ENCODE data around the gene JMJD1C. TPM values are rescaled to one million over a fixed set of nuclear protein-coding genes. Genes with fewer than 3 reads are reported as not detected.

JMJD1C gene
- total and polyA plus RNA-seq, 3 donors from 2014 or later: 29.7 to 111 (median 94.6) TPM

GRCh38 chr10:63133821-63134557 lies 331.8 kb downstream of the JMJD1C start:
- H3K4me1 ChIP-seq: peaks cover 12% of the 10 kb centered on the region
- peak overlapping the region; percentile 90 to 99 for H3K4me3 ChIP-seq
- H3K9me3 ChIP-seq: no peaks in the 10 kb centered on the region
- intact Hi-C loops (cut with DNase I; ENCODE audit: low total_unique reads): loop anchor here (10.0 kb wide), 1 partner anchor 319 kb away; the partner anchor contains the start of gene EGR2
- DNase-seq: no peak
- TF ChIP-seq, protein P1, sequence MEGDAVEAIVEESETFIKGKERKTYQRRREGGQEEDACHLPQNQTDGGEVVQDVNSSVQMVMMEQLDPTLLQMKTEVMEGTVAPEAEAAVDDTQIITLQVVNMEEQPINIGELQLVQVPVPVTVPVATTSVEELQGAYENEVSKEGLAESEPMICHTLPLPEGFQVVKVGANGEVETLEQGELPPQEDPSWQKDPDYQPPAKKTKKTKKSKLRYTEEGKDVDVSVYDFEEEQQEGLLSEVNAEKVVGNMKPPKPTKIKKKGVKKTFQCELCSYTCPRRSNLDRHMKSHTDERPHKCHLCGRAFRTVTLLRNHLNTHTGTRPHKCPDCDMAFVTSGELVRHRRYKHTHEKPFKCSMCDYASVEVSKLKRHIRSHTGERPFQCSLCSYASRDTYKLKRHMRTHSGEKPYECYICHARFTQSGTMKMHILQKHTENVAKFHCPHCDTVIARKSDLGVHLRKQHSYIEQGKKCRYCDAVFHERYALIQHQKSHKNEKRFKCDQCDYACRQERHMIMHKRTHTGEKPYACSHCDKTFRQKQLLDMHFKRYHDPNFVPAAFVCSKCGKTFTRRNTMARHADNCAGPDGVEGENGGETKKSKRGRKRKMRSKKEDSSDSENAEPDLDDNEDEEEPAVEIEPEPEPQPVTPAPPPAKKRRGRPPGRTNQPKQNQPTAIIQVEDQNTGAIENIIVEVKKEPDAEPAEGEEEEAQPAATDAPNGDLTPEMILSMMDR (IDR thresholded peaks at IDR 0.05): no peak
- no peak for TF ChIP-seq POLR2A (IDR thresholded peaks at IDR 0.05)
- H3K27me3 ChIP-seq: no peaks in the 10 kb centered on the region
- H3K36me3 ChIP-seq (ENCODE audit: low read depth, missing control alignments): no peaks in the 10 kb centered on the region
- 8 to 9% methylated on average over 9 of the region's 9 CpGs for WGBS, 2 donors
- peak overlapping the region; percentile 91 to 92 for H3K27ac ChIP-seq

DNA sequence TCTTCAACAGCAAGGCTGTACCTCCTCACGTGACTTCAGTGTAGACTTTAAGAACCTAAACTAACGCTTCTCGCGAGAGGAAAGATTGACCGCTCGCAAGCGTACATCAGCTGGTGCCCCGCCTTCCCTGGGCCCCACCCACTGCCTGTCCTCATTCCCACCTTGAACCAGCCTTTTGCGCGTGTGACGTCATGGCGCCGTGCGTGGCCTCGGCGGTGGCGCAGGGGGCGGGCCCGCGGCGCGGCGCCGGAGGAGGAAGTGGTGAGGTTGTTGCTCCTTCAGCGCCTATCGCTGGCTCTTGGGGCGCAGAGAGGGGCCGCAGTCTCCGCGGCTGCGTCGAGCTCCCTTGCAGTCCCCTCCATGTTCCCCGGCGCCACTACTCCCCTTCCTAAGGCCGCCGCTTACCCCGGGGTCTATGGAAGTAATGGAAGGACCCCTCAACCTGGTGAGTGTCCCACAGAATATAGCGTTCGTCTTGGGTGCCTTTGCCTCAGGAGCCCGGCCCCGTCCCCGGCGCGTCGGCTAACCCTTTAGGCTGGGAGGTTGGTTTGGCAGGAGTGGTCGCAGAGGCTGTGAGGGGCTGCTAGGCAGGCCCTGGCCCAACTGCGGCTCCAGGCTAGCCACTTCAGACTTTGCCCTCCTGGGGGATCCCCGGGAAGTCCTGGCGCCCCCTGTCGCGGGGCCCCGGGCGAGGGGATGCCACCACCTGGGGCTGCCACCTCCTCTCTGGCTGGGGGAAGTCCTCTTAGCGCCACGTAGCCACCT lies 332.5 kb downstream of the JMJD1C start, which contains the start of gene NRBF2:
TSS of gene NRBF2 (plus strand) at position 273 of the 765 bp plus-strand sequence. CDS start at position 416, 143 bp downstream.
- TF ChIP-seq, protein P1 (IDR thresholded peaks at IDR 0.05): no peak
- peak; percentile 80 for TF ChIP-seq POLR2A (IDR thresholded peaks at IDR 0.05)
- intact Hi-C loops (cut with DNase I; ENCODE audit: low total_unique reads): loop anchor here (10.0 kb wide), 1 partner anchor 318 kb away; the partner anchor contains the start of gene EGR2
- Histone ChIP-seq H3K36me3 (ENCODE audit: low read depth, missing control alignments) (no peaks in the 10 kb centered on the region), H3K9me3 (no peaks in the 10 kb centered on the region), H3K4me1 (peaks cover 12% of the 10 kb centered on the region), H3K27ac (peak within 1 kb of the TSS; percentile 91 to 92), H3K27me3 (no peaks in the 10 kb centered on the region), H3K4me3 (peak within 1 kb of the TSS; percentile 90 to 99)
- DNase-seq: peak; percentile 99
- WGBS, 2 donors: 1 to 2% methylated on average over 16 to 55 of the region's 55 CpGs

DNA sequence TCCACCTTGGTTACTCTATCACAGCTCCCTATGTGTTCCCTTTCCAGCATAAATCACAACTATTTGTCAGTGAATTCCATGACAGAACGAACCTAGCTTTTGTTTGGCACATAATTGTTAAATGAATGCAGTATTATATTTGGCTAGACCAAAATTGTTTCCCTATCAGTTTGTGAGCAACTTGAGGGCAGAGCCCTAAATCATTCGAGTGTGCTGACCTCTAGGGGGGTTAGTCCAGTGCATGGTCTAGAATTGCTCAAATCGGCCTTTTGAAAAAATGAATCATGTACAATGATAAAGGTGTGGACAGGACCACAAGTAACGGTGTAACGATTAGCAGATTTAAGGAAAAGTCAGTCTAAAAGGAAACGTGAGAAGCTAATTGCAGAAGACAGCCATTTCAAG lies 333.1 kb downstream of the JMJD1C start:
- no peaks in the 10 kb centered on the region for H3K27me3 ChIP-seq
- intact Hi-C loops (cut with DNase I; ENCODE audit: low total_unique reads): loop anchor here (10.0 kb wide), 1 partner anchor 318 kb away; the partner anchor contains the start of gene EGR2
- H3K36me3 ChIP-seq (ENCODE audit: low read depth, missing control alignments): no peaks in the 10 kb centered on the region
- WGBS, 2 donors: 24 to 35% methylated on average over 6 of the region's 6 CpGs
- peak overlapping the region; percentile 91 to 92 for H3K27ac ChIP-seq
- peaks cover 12% of the 10 kb centered on the region for H3K4me1 ChIP-seq
- peak overlapping the region; percentile 90 to 99 for H3K4me3 ChIP-seq
- no peaks in the 10 kb centered on the region for H3K9me3 ChIP-seq
- DNase-seq: no peak
- TF ChIP-seq, protein P1 (IDR thresholded peaks at IDR 0.05): no peak
- TF ChIP-seq POLR2A (IDR thresholded peaks at IDR 0.05): no peak

DNA sequence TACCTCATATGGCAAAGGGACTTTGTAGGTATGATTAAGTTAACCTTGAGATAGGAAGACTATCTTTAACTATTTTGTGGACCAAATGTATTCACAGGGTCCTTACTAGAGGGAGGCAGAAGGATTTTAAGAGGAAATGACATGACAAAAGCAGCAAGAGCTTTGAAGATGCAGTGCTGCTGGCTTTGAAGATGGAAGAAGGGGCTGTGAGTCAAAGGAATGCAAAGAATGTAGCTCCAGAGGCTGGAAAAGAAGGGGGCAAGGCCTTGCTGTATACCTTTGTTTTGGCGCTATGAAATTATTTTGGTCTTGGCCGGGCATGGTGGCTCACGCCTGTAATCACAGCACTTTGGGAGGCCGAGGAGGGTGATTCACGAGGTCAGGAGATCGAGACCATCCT lies 335.9 kb downstream of the JMJD1C start:
- TF ChIP-seq, protein P1 (IDR thresholded peaks at IDR 0.05): no peak
- no peak for TF ChIP-seq POLR2A (IDR thresholded peaks at IDR 0.05)
- WGBS, 2 donors: 79 to 86% methylated on average over 6 of the region's 6 CpGs
- DNase-seq: no peak
- Histone ChIP-seq H3K4me3 (no peak overlapping the region), H3K9me3 (no peaks in the 10 kb centered on the region), H3K27me3 (no peaks in the 10 kb centered on the region), H3K36me3 (ENCODE audit: low read depth, missing control alignments) (no peaks in the 10 kb centered on the region), H3K4me1 (peaks cover 12% of the 10 kb centered on the region), H3K27ac (no peak overlapping the region)
- intact Hi-C loops (cut with DNase I; ENCODE audit: low total_unique reads): loop anchor here (10.0 kb wide), 1 partner anchor 315 kb away; the partner anchor contains the start of gene EGR2
